Measurements from ENCODE around the gene SNX4. TPM values are rescaled to one million over a fixed set of nuclear protein-coding genes. Genes with fewer than 3 reads are reported as not detected.
"Not testable (repeated sequence)": the region's sequence is repeated elsewhere in the genome, so short reads cannot be mapped to it uniquely, and the experiment has no call there.

Gene SNX4
- total RNA-seq, 1 donor from 2014 or later, result 36.1 TPM

DNA sequence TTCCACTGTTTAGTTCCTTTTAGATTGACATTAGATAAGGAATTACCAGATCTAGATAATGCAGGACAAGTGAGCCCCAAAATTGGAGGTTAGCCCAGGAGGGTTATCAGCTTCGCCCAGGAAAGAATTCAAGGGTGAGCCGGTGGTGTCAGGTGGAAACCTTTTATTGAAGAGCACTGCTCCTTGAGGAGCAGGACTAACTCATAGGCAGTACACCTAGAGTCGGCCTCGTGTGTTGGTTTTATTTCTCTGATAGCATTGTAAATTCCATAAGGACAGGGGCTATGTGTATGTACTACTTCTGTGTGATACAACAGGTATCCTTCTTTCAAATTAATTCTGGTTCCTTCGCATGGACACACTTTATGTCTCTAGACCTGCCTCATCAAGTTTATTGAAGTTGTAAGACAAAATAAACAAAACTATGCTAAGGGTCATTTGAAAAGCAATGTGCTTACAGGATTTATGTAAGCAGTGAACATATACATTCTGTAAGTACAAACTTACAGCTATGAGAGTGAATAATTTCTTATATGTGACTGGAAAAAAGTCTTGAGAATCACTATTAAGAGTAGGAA, 57.2 kb downstream of the SNX4 start:
- no peak for DNase-seq (ENCODE audit: low read depth in 2 of 2)

GRCh38 chr3:125461896-125462295, 58.1 kb downstream of the SNX4 start:
- DNase-seq (ENCODE audit: low read depth in 2 of 2), result no peak

DNA sequence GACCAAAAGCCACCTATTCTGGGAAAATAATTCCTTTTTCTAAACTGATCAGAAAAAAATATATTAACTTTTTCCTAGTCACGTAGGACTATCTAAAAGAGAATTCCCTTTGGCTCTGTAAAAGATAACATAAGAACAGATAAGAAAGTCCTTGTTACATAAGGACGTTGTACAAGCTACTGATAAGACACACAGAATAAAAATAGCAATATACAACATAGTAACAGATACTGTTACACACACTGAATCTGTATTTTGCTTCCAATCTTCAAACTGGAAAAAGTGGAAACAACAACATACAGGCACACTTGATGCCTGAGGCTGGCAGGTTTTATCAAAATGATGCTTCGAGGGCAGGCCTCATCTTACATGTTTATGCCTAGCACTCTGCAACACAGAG, 59.8 kb downstream of the SNX4 start:
- no peak for DNase-seq (ENCODE audit: low read depth in 2 of 2)

DNA sequence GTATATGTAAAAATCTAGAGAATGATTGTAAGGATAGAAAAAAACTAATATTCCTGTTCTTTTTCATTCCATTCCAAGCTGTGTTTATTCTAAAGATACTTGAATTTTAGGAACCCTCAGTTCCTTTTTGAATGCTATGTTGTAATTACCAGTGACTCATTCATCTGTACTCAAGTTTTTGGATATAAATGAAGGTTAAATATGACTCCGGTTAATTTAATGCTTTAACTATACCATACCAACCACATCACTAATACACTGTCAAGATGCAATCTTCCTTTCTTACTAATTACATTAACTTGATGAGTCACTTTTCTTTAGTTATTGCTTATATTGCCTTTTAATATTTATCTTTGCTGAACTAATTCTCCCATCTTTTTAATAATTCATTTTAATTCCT, 76.1 kb downstream of the SNX4 start:
- DNase-seq (ENCODE audit: low read depth in 2 of 2), result no peak

GRCh38 chr3:125442506-125442905, 77.5 kb downstream of the SNX4 start:
- no peak for DNase-seq (ENCODE audit: low read depth in 2 of 2)

DNA sequence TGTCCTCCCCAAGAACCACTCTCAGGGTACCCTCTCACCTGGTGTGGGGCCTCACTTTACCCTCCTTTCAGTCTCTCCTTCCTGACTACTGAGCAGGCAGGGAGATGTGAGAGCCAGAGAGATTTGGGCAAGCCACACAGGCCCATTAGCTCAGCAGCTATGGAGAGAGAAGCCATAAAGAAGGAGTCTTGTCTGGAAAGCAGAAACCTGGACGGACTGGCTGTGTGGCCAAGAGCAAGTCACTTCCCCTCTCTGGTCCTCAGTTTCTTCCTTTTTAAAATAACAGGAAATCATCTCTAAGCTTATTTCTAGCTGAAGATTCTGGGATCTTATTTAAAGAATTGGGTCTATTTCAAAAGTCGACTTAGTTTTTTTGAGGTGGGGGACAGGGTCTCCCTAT, 79.0 kb downstream of the SNX4 start:
- no peak for DNase-seq (ENCODE audit: low read depth in 2 of 2)

GRCh38 chr3:125440559-125440955, 79.4 kb downstream of the SNX4 start:
- DNase-seq (ENCODE audit: low read depth in 2 of 2), result peak in 1 of 2 donors; percentile 22

DNA sequence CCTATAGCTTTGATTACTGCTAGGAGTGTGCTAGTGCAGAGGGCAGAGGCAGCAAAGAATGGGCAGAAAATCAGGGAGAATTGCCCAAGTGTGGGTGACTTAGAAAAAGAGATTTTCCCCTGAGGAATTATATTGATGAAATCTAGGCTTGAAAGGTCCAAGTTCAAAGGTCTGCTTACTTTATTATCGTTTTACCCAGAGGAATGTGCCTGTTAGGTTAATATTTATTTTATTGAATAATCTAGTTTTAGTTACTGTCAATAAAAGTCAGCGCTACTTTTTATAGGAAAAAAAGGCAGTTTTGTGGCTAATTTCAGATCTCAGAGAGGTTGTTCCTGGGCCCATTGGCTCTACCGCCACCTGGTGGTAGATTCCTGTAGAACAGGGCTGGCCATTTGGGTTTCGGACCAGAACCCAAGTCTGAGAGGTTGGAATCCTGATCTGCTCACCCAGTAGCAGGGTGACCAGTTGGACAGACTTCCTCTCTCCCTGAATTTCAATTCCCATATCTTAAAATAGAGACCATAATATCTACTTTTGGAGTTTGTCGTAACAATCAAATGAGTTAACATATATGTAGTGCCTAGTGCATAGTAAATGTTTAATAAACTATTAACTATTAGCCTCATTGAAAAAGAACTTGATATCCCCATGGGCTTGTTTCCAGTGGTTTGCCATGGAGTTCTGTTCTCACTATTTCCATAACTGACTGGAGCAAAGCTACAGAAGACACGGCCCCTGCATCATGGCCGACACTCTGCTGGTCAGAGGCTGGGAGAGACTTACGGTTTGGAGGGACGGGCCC, 82.2 kb downstream of the SNX4 start:
- peak; percentile 46 to 62 for DNase-seq (ENCODE audit: low read depth in 2 of 2)

GRCh38 chr3:125436921-125437320, 83.1 kb downstream of the SNX4 start:
- no peak for DNase-seq (ENCODE audit: low read depth in 2 of 2)

DNA sequence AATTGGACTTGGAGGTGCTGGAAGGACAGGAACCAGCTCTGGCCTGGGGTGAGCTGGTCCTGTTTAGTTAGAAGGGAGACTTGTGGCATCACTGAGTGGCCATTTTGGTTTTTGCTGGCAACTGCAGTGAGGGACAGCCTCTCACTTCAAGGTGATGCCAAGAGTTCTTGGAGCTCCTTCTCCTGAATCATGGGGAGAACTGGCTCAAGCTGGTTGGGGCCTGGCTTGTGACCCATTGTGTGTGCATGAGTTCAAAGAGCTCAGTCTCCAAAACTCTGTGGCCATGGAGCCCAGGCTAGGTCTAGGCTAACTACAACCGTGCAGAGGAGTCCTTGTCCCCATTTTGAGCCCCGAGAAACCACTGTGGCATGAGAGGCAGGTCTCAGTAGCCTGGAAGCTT, 84.8 kb downstream of the SNX4 start:
- no peak for DNase-seq (ENCODE audit: low read depth in 2 of 2)

DNA sequence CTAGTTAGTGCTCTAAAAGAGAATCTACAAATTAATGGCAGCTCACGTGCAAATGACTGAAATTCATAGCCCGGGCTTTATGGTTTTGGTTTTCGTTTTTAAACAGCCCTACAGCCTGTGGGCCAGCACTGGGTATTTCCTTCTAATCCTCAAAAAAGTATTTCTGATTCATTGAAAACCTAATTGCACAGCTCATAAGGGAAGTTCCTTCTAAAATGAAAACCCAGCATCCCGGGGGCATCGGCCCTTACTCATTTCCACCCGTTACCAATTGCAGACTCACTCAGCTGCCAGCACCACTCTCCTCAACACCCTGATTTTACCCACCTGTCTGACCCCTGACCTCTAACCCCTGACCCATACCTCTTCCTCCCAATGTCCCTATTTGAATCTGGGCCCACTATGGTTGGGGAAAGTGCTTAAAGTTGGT, 85.4 kb downstream of the SNX4 start:
- no peak for DNase-seq (ENCODE audit: low read depth in 2 of 2)

- no peak for DNase-seq (ENCODE audit: low read depth in 2 of 2)
Measured at GRCh38 chr3:125433611-125434041, 86.4 kb downstream of the SNX4 start.

DNA sequence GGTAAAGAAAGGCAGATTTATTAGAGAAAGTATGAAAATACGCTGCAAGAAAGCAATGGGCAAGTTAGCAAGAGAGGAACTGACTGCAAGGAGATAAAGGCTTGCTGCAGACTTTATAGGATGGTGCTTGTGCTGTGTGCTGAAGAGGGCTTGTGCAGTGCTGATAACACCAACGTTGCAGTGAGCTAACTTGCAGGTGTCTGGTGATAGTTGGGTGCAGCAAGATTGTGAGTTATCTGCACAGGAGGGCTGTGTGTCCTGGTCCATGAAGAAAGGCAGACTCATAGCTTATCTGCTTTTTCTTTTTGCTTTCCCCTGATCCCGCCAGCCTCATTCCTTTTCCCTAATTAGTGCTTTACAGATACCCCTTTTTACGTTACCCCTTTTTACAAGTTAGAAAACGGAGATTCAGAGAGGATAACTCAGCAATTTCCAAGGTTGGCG, 86.9 kb downstream of the SNX4 start:
- no peak for DNase-seq (ENCODE audit: low read depth in 2 of 2)

GRCh38 chr3:125431912-125432790, 87.9 kb downstream of the SNX4 start:
- no peak for DNase-seq (ENCODE audit: low read depth in 2 of 2)

- DNase-seq (ENCODE audit: low read depth in 2 of 2), result no peak
Measured at GRCh38 chr3:125431391-125431790, 88.6 kb downstream of the SNX4 start.

DNA sequence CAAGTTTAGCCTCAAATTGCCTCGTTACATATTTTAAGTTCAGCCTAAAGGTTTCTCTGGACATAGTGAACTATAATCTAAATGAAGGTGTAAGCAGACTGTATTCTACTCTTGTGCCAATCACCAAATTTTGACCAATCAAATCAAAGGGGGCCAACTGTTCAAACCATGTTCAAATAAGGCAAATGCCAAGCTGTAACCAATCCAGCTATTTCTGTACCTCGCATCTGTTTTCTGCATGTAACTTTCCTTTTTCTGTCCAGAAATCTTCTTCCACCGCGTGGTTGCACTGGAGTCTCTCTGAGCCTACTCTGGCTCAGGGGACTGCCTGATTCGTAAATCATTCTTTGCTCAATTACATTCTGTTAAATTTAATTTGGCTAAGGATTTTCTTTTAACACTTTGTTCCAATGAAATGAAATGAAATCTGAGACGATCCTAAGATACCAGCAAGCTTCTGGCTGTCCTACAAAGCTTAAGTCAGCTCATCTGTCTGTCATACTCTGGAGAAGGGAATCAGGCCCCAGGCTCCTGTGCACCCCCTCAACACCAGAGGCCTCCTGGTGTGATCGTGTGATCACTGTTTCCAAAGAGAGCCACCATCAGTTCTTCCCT, 91.7 kb downstream of the SNX4 start:
- no peak for DNase-seq (ENCODE audit: low read depth in 2 of 2)

DNA sequence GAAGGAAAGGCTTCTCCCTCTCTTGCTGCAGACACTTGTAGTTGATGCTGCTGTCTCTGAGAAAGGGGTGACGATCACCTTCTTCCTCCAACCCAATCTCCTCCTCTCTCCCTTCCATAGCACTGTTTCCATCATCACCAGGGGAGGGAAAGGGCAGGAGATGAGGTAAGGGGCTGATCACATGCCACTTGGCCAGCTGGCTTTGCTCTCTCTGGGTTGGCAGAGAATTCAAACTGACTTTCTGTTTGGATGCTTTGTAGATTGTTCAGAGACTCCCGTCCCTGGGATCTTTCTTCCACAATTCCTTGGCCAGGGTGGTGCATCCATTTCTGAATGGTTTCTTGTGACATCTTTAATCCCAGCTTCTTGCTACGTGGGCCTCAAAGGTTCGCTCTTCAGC, 101.7 kb downstream of the SNX4 start:
- no peak for DNase-seq (ENCODE audit: low read depth in 2 of 2)

DNA sequence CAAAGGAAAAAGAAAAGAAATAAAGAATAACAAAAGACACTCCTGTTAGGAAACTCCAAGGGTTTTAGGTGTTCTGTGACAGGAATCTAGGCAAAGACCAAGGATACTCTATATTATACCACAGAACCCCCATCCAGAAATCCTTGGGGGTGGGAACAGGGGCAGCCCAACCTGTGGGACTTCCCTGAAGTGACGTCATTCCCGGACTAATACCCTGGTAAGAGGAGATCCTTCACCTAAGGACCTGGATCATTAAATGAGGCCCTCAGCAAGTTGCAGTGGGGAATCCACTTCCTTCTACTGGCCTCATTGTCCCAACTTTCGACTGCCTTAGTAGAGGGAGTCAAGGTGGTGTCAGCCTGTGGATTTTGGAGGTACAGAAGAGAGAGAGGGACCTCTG, 103.8 kb downstream of the SNX4 start:
- DNase-seq (ENCODE audit: low read depth in 2 of 2), result no peak

DNA sequence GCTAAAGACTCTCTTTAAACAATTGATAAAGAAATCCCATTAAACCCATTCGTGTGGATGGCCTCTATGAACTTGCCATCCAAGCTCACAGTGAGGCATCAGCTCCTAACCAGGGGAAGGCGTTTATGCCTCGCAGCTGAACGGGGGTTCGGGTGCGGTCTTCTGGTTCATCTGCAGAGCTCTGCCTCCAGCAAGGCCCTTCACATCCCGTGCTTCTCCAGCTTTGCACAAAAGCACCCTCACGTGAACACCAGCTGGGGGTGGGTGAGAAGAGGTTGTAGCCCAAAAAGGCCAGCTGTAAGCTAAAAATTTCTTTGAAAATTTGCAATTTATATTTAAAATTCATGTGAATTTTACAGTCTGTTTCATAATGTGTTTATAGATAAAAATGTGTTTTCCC, 105.3 kb downstream of the SNX4 start:
- DNase-seq (ENCODE audit: low read depth in 2 of 2), result no peak

DNA sequence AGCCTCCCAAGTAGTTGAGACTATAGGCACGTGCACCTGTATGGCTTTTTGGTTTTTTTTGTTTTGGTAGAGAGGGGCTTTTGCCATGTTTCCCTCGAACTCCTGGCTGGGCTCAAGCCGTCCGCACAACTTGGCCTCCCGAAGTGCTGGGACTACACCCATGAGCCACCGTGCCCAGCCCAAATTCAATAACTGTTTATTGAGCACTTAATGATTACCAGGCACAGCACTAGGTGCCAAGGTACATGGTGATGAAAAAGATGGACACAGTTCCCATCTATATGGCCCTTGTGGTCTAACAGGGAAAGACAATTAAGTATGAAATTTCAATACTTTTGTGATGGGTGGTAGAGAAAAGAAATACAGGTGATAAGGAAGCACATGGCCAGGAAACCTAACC, 109.1 kb downstream of the SNX4 start:
- no peak for DNase-seq (ENCODE audit: low read depth in 2 of 2)

DNA sequence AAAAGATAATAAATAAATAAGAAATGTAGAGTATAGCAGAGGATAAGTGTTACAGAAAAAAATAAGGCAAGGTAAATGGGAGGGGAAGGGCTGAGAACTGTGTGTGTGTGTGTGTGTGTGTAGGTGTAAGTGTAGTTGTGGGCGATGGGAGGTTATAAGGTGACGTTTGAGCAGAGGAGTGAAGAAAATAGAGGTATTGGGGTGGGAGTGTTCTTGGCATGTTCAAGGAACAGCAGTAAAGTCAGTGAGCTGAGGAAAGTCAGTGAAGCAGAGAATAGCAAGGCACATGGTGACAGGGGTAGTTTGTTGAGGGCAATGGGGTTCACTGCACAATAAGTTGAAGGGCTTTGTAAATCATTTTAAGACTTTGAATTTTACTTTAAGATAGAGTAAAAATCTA, 113.9 kb downstream of the SNX4 start:
- DNase-seq (ENCODE audit: low read depth in 2 of 2), result no peak

DNA sequence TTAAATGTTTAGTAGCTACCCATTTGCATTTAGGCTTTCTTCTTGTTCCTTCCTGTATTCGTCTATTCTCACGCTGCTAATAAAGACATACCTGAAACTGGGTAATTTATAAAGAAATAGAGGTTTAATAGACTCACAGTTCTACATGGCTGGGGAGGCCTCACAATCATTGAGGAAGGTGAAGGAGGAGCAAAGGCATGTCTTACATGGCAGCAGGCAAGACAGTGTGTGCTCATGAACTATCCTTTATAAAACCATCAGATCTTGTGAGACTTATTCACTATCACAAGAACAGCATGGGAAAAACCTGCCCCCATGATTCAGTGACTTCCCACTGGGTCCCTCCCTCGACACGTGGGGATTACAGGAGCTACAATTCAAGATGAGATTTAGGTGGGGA, 114.5 kb downstream of the SNX4 start:
- not testable (repeated sequence) for DNase-seq (ENCODE audit: low read depth in 2 of 2)
